HCT116 (cell line): ENCODE results near the gene DYRK2. TPM values are rescaled to one million over a fixed set of nuclear protein-coding genes. Genes with fewer than 3 reads are reported as not detected.

ENCODE experiments used
- ATAC-seq: fragments of 200-7000 bp; cut with Tn5 transposase; 2 replicates; pipeline ENCODE4 v1.9.1; 2020; ENCODE audit warnings: mild to moderate bottlenecking, moderate library complexity
- BruUV-seq: library from RNA; stranded (reverse); fragments of 400-500 nt; replicated peaks from 2 replicates; lab custom pipeline; 2021; lab: Mats Ljungman, UMichigan
- CTCF ChIA-PET: fragments of 300-600 bp; sonication (Branson Sonifier 250); formaldehyde crosslinking; loops from one replicate; lab custom pipeline; 2021; ENCODE audit warnings: antibody characterized with exemption; lab: Charles Lee
- POLR2A ChIA-PET: fragments of 300-600, 350-600 bp; sonication (Branson Sonifier 250); formaldehyde crosslinking; loops from one replicate; lab custom pipeline; 2021; ENCODE audit warnings: antibody characterized with exemption; lab: Charles Lee
- RAD21 ChIA-PET, 2 experiments: fragments of 300-600 bp; sonication (Branson Sonifier 250); formaldehyde crosslinking; loops; one replicate each; lab custom pipeline; 2023; ENCODE audit warnings: low total read pairs in 2 of 2; ENCODE audit not compliant: uncharacterized antibody in 2 of 2, unreplicated experiment in 2 of 2, low non-redundant PET in 1 of 2; lab: Charles Lee
- DNase-seq: peaks from one replicate; pipeline ENCODE4 v3.0.0-alpha.2; 2010; ENCODE audit warnings: low read depth, low spot score
- H2AFZ ChIP-seq: fragments of 200-600 bp; shearing (Covaris generic), sonication (generic); 2 replicates; pipeline ENCODE4 v1.6.1; 2017; ENCODE audit warnings: low read depth, mixed run types, mixed read lengths, antibody characterized with exemption, low read length; ENCODE audit not compliant: poor library complexity, severe bottlenecking
- H3K27ac ChIP-seq: 2 replicates; pipeline ENCODE4 v1.5.1; 2012; ENCODE audit warnings: low read depth, low read length
- H3K27me3 ChIP-seq: fragments of 200-600 bp; sonication (generic); 2 replicates; pipeline ENCODE4 v1.6.1; 2016; ENCODE audit warnings: mixed run types, low read length, mixed read lengths; ENCODE audit not compliant: insufficient read depth
- H3K36me3 ChIP-seq, 2 experiments: fragments of 200-500 bp in 1 of 2; fragments of 200-600 bp in 1 of 2; sonication (Bioruptor generic) in 1 of 2; sonication (generic) in 1 of 2; 2 replicates each; pipeline versions ENCODE4 v1.5.1 to v1.6.1; 2014 to 2016; ENCODE audit warnings: low read length in 2 of 2, inconsistent platforms in 1 of 2, mixed read lengths in 1 of 2, mixed run types in 1 of 2; ENCODE audit not compliant: insufficient read depth in 2 of 2, control insufficient read depth in 1 of 2
- H3K4me1 ChIP-seq, 2 experiments: fragments of 200-600 bp in 1 of 2; sonication (generic) in 1 of 2; 2 replicates each; pipeline versions ENCODE4 v1.5.1 to v1.6.1; 2012 to 2017; ENCODE audit warnings: low read length in 2 of 2, inconsistent platforms in 1 of 2, mild to moderate bottlenecking in 1 of 2, mixed read lengths in 1 of 2, mixed run types in 1 of 2, moderate library complexity in 1 of 2; ENCODE audit not compliant: insufficient read depth in 2 of 2, control insufficient read depth in 1 of 2
- H3K4me2 ChIP-seq: fragments of 200-600 bp; sonication (generic); 2 replicates; pipeline ENCODE4 v1.6.1; 2017; ENCODE audit warnings: mixed run types, low read length, mixed read lengths
- H3K4me3 ChIP-seq, 2 experiments: fragments of 200-600 bp in 1 of 2; sonication (generic) in 1 of 2; replicated peaks in 1 of 2; 2 replicates each; pipeline ENCODE4 v1.5.1; 2011 to 2016; ENCODE audit warnings: low read length in 2 of 2, control low read depth in 1 of 2, low read depth in 1 of 2, mild to moderate bottlenecking in 1 of 2, mixed read lengths in 1 of 2, mixed run types in 1 of 2
- H3K79me2 ChIP-seq: fragments of 200-600 bp; sonication (generic); 2 replicates; pipeline ENCODE4 v1.6.1; 2017; ENCODE audit warnings: mild to moderate bottlenecking, mixed run types, low read length, moderate library complexity, mixed read lengths; ENCODE audit not compliant: insufficient read depth
- H3K9ac ChIP-seq: fragments of 200-600 bp; sonication (generic); 2 replicates; pipeline ENCODE4 v1.6.1; 2016; ENCODE audit warnings: low read length, mixed read lengths
- H3K9me2 ChIP-seq: fragments of 200-600 bp; sonication (generic), shearing (Covaris generic); 2 replicates; pipeline ENCODE4 v1.6.1; 2017; ENCODE audit warnings: mixed run types, mild to moderate bottlenecking, moderate library complexity; ENCODE audit not compliant: insufficient read depth
- H3K9me3 ChIP-seq, 2 experiments: fragments of 200-500 bp in 1 of 2; fragments of 200-600 bp in 1 of 2; sonication (Bioruptor generic) in 1 of 2; sonication (generic) in 1 of 2; 2 replicates each; pipeline ENCODE4 v1.6.1; 2014 to 2017; ENCODE audit warnings: low read length in 2 of 2, mixed read lengths in 2 of 2, inconsistent platforms in 1 of 2, low read depth in 1 of 2, mild to moderate bottlenecking in 1 of 2, mixed run types in 1 of 2, moderate library complexity in 1 of 2; ENCODE audit not compliant: control insufficient read depth in 1 of 2, insufficient read depth in 1 of 2
- H4K20me1 ChIP-seq: fragments of 200-600 bp; sonication (generic), shearing (Covaris generic); 2 replicates; pipeline ENCODE4 v1.6.1; 2017; ENCODE audit warnings: mixed run types, mild to moderate bottlenecking, moderate library complexity; ENCODE audit not compliant: insufficient read depth
- CBX3 ChIP-seq: IDR thresholded peaks from 2 replicates; pipeline ENCODE4 v1.6.1; 2012; ENCODE audit warnings: low read depth
- ELF1 ChIP-seq: IDR thresholded peaks from 2 replicates; pipeline ENCODE4 v1.6.1; 2012; ENCODE audit warnings: low read depth, borderline replicate concordance
- EZH2phosphoT487 ChIP-seq: fragments of 200-600 bp; IDR thresholded peaks from 2 replicates; pipeline ENCODE4 v1.6.1; 2018; ENCODE audit warnings: antibody characterized with exemption, borderline replicate concordance
- ZNF274 ChIP-seq: fragments of 200-500 bp; sonication (Bioruptor generic); IDR thresholded peaks from 2 replicates; pipeline ENCODE4 v1.6.1; 2014; ENCODE audit warnings: mild to moderate bottlenecking, low read depth, low read length, inconsistent platforms
- intact Hi-C: fragments of 100-400 bp; cut with micrococcal nuclease; formaldehyde crosslinking; loops from 2 replicates; pipeline ENCODE4 v1.10.0; 2022
- total RNA-seq: library from RNA; stranded (reverse); gene quantifications from one replicate; pipeline ENCODE4 v1.2.1, GENCODE V29; 2021; ENCODE audit not compliant: unreplicated experiment
- TF ChIP-seq, protein P1 (sequence below): IDR thresholded peaks from 2 replicates; pipeline ENCODE4 v1.6.1; 2012; ENCODE audit warnings: low read depth

The DYRK2 gene
- total RNA-seq, 1 experiment from 2014 or later, result 28.7 TPM

- TF ChIP-seq, protein P1, sequence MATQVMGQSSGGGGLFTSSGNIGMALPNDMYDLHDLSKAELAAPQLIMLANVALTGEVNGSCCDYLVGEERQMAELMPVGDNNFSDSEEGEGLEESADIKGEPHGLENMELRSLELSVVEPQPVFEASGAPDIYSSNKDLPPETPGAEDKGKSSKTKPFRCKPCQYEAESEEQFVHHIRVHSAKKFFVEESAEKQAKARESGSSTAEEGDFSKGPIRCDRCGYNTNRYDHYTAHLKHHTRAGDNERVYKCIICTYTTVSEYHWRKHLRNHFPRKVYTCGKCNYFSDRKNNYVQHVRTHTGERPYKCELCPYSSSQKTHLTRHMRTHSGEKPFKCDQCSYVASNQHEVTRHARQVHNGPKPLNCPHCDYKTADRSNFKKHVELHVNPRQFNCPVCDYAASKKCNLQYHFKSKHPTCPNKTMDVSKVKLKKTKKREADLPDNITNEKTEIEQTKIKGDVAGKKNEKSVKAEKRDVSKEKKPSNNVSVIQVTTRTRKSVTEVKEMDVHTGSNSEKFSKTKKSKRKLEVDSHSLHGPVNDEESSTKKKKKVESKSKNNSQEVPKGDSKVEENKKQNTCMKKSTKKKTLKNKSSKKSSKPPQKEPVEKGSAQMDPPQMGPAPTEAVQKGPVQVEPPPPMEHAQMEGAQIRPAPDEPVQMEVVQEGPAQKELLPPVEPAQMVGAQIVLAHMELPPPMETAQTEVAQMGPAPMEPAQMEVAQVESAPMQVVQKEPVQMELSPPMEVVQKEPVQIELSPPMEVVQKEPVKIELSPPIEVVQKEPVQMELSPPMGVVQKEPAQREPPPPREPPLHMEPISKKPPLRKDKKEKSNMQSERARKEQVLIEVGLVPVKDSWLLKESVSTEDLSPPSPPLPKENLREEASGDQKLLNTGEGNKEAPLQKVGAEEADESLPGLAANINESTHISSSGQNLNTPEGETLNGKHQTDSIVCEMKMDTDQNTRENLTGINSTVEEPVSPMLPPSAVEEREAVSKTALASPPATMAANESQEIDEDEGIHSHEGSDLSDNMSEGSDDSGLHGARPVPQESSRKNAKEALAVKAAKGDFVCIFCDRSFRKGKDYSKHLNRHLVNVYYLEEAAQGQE, result no peak
- TF ChIP-seq EZH2phosphoT487, result no peak
- TF ChIP-seq, all 23 proteins: peak for 0
Observed at GRCh38 chr12:67645126-67645525, 3.4 kb upstream of the DYRK2 start (continued).

GRCh38 chr12:67645601-67646000, 2.9 kb upstream of the DYRK2 start:
- TF ChIP-seq CBX3 (no peak), ZNF274 (no peak), ELF1 (no peak)
- no peaks in the 10 kb centered on the region for H4K20me1 ChIP-seq
- H2AFZ ChIP-seq, result peak overlapping the region; percentile 66
- intact Hi-C loops, result no loop called here
- H3K4me1 ChIP-seq, result peaks cover 10 to 22% of the 10 kb centered on the region in 2 experiments
- no peak overlapping the region for H3K27ac ChIP-seq
- peaks cover 0 to 3% of the 10 kb centered on the region in 2 experiments; a peak in 1 of 4 replicates for H3K36me3 ChIP-seq
- POLR2A ChIA-PET, result no interaction called here
- ATAC-seq, result no peak
- no peaks in the 10 kb centered on the region for H3K9me3 ChIP-seq
- RAD21 ChIA-PET, result no interaction called here
- H3K4me2 ChIP-seq, result no peak overlapping the region
- no peak overlapping the region for H3K9ac ChIP-seq
- CTCF ChIA-PET, result no interaction called here
- no TSS peak for BruUV-seq
- no peaks in the 10 kb centered on the region for H3K9me2 ChIP-seq
- no peak for DNase-seq
- H3K4me3 ChIP-seq, result no peak overlapping the region
- peaks cover under 1% of the 10 kb centered on the region; the same call in 1 of the 2 replicates for H3K27me3 ChIP-seq
- H3K79me2 ChIP-seq, result peaks cover 16% of the 10 kb centered on the region
